ENCODE data around the gene CACNA1C.
A peak's percentile ranks its signal among the peaks of the same experiment; 100 is the strongest.

Gene CACNA1C

DNA sequence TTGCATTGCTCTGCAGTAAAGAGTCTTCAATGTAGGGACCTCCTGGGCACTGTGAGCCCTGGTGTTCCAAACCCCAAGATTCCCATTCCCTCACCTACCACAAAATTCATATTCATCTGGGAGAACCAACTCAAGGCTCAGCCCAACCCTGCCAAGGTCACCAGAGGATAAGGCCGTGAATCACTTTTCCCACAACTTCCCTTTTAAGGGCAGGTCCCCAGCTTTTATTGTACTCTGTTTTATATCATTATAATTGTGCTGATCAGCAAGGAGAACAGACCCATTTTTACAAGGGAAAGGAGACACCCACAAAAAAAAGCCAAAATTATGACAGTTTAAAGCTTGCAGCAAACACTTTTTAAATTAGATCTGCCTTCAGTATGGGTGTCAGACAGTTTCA is 379.0 kb downstream of the CACNA1C start:
- no peak for TF ChIP-seq POLR2A (IDR thresholded peaks at IDR 0.05; ENCODE audit: extremely low read depth, insufficient read length)
- no peak for TF ChIP-seq MAX (IDR thresholded peaks at IDR 0.05; ENCODE audit: low read depth, low read length)
- H3K4me3 ChIP-seq (ENCODE audit: low read depth, low read length), result no peak overlapping the region
- DNase-seq (ENCODE audit: low read depth), result peak; percentile 64

DNA sequence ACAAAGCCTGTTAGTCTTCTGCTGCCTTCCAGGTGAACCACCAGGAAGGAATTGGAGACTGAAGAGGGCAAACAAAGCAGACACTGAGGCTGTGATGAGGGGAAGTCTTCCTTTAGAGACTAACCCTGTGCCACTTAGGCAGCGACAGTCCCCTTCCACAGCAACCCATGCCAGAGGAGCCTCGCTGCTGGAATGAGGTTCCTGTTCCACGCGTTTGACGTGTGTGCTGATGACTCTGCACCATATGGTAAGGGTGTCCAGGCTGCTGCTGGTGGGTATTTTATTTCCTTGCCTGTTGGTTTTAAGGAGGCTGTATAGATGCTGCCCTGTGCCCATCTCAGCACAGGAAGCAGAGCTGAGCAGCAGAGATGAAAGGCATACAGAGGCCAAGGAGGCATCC is 380.1 kb downstream of the CACNA1C start:
- H3K4me3 ChIP-seq (ENCODE audit: low read depth, low read length), result no peak overlapping the region
- TF ChIP-seq POLR2A (IDR thresholded peaks at IDR 0.05; ENCODE audit: extremely low read depth, insufficient read length) (no peak), MYC (IDR thresholded peaks at IDR 0.05; ENCODE audit: low read depth, low read length) (no peak), MAX (IDR thresholded peaks at IDR 0.05; ENCODE audit: low read depth, low read length) (no peak)
- TF ChIP-seq, protein P1, sequence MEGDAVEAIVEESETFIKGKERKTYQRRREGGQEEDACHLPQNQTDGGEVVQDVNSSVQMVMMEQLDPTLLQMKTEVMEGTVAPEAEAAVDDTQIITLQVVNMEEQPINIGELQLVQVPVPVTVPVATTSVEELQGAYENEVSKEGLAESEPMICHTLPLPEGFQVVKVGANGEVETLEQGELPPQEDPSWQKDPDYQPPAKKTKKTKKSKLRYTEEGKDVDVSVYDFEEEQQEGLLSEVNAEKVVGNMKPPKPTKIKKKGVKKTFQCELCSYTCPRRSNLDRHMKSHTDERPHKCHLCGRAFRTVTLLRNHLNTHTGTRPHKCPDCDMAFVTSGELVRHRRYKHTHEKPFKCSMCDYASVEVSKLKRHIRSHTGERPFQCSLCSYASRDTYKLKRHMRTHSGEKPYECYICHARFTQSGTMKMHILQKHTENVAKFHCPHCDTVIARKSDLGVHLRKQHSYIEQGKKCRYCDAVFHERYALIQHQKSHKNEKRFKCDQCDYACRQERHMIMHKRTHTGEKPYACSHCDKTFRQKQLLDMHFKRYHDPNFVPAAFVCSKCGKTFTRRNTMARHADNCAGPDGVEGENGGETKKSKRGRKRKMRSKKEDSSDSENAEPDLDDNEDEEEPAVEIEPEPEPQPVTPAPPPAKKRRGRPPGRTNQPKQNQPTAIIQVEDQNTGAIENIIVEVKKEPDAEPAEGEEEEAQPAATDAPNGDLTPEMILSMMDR (IDR thresholded peaks at IDR 0.05; ENCODE audit: low read depth, low read length), result no peak
- no peak for DNase-seq (ENCODE audit: low read depth)

GRCh38 chr12:2435511-2435910 is 382.7 kb downstream of the CACNA1C start:
- DNase-seq (ENCODE audit: low read depth), result no peak
- H3K4me3 ChIP-seq (ENCODE audit: low read depth, low read length), result no peak overlapping the region
- TF ChIP-seq POLR2A (IDR thresholded peaks at IDR 0.05; ENCODE audit: extremely low read depth, insufficient read length), result no peak
- TF ChIP-seq, protein P1 (IDR thresholded peaks at IDR 0.05; ENCODE audit: low read depth, low read length), result no peak

- DNase-seq (ENCODE audit: low read depth), result peak; percentile 73
- TF ChIP-seq POLR2A (IDR thresholded peaks at IDR 0.05; ENCODE audit: extremely low read depth, insufficient read length), result no peak
- TF ChIP-seq MYC (IDR thresholded peaks at IDR 0.05; ENCODE audit: low read depth, low read length), result peak; percentile 32
- peak; percentile 79 for TF ChIP-seq MAX (IDR thresholded peaks at IDR 0.05; ENCODE audit: low read depth, low read length)
- TF ChIP-seq, protein P1 (IDR thresholded peaks at IDR 0.05; ENCODE audit: low read depth, low read length), result no peak
- H3K4me3 ChIP-seq (ENCODE audit: low read depth, low read length), result no peak overlapping the region
Measured at GRCh38 chr12:2439332-2440100, 386.7 kb downstream of the CACNA1C start.

- TF ChIP-seq MAX (IDR thresholded peaks at IDR 0.05; ENCODE audit: low read depth, low read length), result no peak
- TF ChIP-seq POLR2A (IDR thresholded peaks at IDR 0.05; ENCODE audit: extremely low read depth, insufficient read length), result no peak
- TF ChIP-seq, protein P1 (IDR thresholded peaks at IDR 0.05; ENCODE audit: low read depth, low read length), result no peak
- no peak for TF ChIP-seq MYC (IDR thresholded peaks at IDR 0.05; ENCODE audit: low read depth, low read length)
- H3K4me3 ChIP-seq (ENCODE audit: low read depth, low read length), result no peak overlapping the region
- no peak for DNase-seq (ENCODE audit: low read depth)
Measured at GRCh38 chr12:2443776-2444175, 391.0 kb downstream of the CACNA1C start.

GRCh38 chr12:2445968-2446367 is 393.2 kb downstream of the CACNA1C start:
- TF ChIP-seq, protein P1 (IDR thresholded peaks at IDR 0.05; ENCODE audit: low read depth, low read length), result no peak
- no peak for TF ChIP-seq MAX (IDR thresholded peaks at IDR 0.05; ENCODE audit: low read depth, low read length)
- no peak for TF ChIP-seq POLR2A (IDR thresholded peaks at IDR 0.05; ENCODE audit: extremely low read depth, insufficient read length)
- no peak for TF ChIP-seq MYC (IDR thresholded peaks at IDR 0.05; ENCODE audit: low read depth, low read length)
- no peak overlapping the region for H3K4me3 ChIP-seq (ENCODE audit: low read depth, low read length)
- no peak for DNase-seq (ENCODE audit: low read depth)
